Bone marrow (tissue), 2 donors: ENCODE results near the gene DDX1.

Experiments
- DNase-seq, 2 donors: peaks; one replicate each; lab custom pipeline; 2025; lab: John Stamatoyannopoulos, UW

Gene DDX1

DNA sequence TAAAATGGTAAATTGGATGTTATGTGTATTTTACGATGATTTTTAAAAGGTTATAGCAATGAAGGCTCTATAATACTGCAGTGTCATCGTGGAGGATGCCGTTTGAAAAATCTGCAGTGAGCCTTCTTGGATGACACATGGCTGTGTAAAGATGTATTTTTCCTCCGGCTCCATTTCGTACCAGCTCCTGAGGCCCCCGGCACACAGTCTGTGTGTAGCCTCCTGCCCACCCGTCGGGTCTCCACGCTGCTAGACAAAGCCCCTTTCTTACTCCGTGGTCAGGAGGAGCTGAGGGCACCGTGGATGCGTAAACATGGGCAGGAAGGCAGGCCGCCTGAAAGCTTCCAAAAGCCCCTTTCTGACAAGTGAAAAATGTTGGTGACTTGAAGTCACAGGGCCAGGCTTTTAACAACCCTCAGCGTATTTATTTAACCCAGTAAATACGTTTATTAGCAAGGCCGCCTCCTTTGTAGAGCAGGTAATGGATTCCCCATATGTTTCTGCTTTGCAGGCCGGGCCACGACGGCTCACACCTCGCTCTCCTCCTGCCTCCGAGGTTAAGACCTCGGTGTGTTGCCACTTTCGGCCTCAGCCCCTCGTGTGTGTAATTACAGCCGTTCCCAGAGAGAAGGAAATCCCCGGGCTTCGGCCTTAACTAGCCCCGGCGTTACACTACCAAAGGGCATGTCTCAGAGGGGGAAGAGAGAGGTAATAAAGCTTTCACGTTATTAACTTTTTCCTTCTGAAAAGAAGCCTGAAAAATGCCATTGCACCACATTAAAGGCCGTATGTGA, 72.8 kb downstream of the DDX1 start:
- DNase-seq, result no peak

DNA sequence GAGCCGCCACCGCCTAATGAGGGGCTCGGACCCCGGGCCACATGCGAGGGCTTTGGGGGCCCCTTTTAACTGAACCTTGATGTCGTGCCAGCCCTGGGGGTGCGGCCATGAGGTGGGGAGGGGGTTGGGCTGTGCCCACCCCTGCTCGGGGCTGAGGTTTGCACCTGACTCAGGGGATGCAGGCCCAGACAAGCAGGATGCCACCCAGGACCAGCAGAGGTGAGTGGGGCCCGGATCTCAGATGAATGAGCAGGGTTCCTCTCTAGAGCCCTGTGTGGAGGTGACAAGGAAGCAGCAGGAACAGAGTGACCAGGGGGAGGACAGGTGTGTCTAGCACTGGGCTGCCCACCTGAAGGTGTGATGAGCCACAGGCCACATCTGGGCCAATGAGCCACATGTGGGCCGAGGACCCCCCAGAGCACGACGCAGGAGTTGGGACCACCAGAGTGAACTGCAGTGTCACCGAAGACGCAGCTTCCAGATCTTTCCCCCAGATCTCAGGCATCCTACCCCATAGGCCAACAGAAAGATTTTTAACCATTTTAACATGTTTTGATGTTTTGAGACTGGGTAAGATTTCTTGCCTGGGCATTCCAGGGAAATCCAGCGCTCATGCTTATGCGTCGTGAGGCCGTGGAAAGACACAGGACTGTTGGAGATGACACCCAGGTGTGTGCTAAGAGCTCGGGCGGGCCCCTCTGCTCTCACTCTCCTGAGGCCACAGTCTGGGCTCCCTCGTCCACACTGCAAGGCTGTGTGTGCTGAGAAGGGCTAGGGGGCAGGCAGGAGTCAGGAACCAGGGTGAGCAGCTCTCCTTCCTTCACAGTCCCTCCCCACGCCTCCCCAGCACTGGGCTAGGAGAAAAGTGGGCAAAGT, 73.6 kb downstream of the DDX1 start:
- DNase-seq, result no peak

GRCh38 chr2:15665943-15666460, 74.3 kb downstream of the DDX1 start:
- no peak for DNase-seq

DNA sequence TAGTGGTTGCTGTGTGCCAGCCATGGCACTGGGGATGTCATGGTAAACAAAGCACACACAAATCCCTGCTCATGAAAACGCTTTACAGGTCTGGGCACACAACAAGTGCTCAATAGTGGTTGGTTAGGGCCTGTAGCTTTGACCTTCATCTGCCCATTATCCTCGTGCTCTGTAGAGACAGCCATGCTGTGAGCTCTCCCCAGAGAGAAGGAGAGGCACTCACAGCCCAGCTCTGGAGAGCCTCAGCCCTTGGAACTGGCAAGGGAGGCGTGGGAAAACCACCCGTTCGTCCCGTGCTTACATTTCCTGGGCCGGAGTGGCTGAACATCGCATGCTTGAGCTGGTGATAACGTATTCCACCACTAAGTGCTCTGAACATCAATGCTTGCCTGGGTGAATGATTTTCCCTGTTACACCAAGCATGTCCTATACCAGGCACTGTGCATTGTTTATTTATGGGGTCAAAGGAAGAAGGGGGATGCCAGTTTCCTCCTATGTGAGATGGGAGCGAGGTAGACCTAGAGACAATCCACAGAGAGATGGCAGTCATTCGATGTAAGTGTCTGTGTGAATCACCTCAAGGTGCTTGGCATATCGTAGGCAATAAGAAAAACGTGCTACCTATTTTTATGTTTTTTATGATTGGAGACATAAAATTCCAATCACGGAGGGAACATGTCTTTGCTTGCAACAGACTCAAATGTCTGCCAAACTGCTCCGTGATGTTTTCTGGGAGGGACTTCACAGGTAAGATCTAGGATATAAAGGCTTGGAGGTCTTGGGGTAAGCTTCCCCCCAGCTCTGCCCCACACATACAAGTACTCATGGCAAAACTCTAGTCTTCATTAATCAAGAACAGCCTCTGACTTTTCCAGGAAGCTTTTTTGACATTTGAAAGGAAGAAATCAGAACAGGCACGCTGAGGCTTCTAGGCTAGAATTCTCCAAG, 75.5 kb downstream of the DDX1 start:
- no peak for DNase-seq

GRCh38 chr2:15667809-15668556, 76.3 kb downstream of the DDX1 start:
- DNase-seq, result no peak

DNA sequence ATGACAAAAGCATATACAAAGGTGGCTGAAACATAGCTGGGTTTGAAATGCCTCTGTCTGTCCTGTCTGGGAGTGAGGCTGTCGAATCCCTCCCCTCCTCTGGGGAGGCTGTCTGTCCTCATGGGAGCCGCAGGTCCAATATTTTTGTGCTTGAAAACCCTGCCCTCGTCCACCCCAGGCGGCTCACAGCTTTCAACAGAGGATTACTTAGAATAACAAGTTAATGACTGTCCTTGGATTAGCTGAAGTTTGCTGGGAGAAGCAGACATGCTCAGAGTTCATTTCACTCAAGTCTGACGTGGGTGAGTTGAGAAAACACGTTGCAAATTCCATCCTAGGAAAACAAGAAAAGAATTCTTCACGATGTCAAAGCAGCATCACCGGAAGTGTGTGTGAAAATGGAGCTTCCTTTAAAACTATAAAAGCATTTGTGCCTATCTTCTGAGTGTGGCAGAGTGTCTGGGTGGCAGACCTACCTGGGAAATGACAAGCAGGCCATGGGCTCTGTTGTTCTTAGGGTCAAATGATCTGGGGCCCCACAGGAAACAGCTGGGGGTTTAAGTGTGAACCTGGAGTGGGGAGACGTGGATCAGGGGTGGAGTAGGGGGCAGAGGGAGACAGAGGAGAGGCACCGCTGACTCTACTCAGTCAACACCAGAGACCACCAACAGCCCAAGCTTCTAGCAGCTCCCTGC, 77.1 kb downstream of the DDX1 start:
- no peak for DNase-seq

DNA sequence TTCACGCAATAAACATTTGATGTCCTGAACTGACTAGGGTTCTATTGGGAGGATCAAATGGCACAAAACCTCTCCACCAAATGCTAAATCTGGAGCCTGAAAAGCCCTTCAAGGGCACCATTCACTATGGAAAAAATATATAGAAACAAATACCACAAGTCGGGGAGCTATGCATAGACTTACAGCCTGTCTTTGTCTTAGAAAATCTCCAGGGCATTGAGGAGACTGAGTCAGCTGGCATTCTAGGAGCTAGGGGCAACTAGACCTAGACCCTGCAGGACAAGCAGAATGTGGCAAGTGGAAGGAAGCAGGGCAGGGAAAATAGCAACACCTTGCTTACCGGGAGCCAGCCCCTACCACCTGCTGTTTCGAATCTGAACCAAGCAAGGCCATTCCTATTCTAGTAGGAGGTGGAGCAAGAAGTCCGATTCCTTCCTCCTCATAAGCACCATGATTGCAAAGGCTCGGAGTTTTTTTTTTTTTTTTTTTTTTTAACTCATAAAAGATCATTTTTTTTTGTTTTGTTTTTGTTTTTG, 77.8 kb downstream of the DDX1 start:
- no peak for DNase-seq

DNA sequence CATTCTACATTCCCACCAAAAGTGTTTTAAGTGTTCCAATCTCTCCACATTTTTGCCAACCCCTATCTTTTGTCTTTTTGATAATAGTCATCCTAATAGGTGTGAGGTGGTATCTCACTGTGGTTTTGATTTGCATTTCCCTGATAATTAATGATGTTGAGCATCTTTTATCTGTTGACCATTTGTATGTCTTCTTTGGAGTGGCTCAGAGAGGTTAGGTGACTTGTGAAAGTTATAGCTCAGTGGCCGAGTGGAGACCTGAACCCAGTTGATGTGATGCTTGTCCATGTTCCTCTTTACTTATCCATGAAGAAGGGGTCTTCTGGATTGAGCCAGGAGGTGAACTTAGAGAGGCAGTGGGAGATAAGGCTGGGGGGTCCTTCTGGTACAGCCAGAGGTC, 78.8 kb downstream of the DDX1 start:
- no peak for DNase-seq

DNA sequence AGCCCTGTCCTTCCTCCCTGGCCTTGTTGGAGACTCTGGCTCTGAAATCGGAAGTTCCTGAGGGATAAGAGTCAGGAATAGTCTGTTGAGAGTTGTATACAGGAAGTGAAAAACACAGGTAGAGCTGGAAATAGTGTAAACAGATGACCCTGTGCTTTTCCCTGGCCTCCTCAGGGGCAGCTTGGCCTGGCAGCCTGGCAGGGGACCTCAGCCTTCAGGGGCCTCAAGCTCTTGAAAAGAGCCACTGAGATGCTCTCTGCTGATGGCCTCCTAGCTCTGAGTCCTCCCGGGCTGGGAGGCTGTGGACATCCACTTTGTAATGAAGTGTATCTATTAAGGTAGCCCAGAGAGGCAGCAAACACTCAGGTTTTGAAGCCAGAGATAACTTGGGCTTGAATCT, 79.3 kb downstream of the DDX1 start:
- no peak for DNase-seq

DNA sequence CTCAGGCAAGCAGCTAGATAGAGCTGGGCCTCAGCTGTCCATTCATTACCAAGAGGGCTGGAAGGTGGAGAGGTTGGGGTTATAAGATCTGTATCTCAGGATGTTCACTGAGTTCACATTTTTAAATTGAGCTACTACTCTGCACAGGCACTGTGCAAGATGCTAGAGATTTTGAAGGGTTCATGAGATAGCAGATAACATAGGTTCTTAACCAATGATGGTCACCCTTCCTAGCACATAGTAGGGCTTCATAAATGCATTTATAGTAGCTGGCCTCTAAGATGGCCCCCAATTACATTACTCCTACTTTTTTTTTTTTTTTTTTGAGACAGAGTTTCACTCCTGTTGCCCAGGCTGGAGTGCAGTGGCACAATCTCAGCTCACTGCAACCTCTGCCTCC, 79.7 kb downstream of the DDX1 start:
- DNase-seq, result no peak

DNA sequence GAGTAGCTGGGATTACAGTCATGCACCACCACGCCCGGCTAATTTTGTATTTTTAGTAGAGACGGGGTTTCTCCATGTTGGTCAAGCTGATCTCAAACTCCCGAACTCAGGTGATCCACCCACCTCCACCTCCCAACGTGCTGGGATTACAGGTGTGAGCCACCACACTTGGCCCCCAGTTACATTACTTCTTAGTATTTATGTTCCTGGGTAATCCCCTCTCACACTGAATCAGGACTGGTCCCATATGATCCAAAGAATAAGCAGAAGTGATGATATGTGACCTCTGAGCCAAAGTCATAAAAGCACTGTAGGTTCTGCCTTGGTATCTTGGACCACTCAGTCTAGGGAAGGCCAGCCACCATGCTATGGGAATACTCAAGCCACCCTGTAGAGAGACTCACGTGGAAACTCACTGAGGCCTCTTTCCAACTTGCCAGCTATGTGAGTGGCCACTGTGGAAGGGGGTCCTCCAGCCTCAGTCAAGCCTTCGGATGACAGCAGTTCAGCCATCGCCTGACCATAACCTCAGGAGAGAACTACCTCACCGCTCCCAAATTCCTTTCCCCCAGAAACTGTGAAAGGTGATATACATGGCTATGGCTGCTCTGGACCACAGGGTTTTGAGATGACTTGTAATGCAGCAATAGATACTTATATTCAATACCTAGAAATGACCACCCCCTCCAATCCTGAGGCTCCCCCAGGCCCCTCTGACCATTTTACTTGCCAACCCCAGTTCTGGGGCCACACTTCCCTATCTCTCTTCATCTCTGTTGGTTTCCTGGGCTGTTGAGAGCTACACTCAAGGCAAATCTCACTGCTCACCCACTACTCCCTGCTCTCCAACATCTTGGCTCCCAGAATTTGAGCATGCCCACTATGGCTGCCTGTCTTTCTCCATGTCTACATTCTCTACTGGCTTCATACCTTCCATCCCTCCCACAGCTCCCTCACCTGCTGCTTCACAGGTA, 80.5 kb downstream of the DDX1 start:
- no peak for DNase-seq

DNA sequence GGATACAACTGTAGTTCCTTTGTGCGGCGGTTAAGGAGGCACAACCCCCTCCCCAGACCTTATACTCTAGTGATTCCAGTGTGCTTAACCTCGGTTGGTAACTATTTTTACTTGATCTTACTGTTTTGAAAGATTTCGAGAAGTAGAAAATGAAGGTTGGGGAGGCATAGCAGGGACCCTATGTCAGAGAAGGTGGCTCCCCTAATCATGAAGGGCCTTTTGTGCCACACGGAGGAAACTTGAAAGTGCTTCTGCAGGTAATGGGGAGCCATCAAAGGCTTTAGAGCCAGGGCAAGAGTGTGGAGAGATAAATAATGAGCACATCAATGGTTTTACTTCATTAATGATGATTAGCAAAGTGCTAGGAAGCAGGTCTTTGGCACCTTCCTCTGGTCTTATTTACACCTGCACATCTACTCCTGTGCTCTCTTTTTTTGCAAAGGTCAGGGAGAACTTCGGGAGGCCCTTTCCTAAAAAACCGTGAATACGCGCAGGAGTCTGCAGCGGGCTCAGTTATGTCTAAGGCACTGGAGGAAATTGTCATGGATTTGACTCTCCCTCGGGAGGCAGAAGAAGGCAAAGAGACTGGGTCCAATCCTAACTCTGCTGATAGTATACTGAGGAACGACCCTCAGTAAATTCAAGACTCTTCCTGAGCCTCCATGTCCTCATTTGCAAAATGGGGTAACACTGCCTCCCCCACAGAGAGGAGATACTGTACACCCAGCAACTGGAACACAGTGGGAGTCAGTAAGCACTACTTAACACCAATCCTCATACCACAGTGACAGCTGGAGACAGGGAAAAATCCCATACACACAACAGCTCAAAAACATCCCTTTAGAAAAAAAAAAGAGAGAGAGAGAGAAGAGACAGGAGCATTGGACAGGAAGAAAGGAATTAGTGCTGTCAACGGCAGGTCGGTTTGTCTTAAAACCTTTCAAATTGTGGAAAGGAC, 81.6 kb downstream of the DDX1 start:
- DNase-seq, result no peak

DNA sequence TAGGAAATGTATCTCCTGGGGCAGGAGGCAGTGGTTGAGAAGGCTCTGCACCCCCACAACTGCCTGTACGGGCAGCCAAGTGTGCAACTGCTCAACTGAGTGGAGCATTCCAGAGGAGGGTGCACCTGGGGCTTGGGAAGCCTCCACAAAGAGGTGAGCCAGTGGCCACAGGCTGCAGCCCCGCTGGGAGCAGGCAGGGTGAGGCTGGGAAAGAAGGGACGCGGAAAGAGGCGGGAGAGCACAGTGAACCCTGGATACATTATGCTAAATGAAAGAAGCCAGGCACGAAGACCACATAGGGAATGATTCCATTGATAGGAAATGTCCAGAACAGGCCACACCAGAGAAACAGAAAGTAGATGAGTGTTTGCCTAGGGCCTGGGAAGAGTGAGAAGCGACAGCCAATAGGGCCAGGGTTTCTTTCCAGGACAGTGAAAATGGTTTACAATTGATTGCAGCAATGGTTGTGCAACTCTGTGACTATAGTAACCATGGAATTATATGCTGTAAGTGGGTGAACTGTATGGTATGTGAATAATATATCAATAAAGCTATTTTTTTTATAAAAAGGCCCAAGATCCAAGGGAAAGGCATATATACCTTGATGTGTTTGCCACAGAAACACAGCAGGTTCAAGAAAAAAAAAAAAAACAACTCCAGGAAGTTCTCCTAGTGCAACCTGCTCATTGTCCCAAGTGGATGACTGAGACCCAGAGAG, 82.4 kb downstream of the DDX1 start:
- DNase-seq, result no peak

DNA sequence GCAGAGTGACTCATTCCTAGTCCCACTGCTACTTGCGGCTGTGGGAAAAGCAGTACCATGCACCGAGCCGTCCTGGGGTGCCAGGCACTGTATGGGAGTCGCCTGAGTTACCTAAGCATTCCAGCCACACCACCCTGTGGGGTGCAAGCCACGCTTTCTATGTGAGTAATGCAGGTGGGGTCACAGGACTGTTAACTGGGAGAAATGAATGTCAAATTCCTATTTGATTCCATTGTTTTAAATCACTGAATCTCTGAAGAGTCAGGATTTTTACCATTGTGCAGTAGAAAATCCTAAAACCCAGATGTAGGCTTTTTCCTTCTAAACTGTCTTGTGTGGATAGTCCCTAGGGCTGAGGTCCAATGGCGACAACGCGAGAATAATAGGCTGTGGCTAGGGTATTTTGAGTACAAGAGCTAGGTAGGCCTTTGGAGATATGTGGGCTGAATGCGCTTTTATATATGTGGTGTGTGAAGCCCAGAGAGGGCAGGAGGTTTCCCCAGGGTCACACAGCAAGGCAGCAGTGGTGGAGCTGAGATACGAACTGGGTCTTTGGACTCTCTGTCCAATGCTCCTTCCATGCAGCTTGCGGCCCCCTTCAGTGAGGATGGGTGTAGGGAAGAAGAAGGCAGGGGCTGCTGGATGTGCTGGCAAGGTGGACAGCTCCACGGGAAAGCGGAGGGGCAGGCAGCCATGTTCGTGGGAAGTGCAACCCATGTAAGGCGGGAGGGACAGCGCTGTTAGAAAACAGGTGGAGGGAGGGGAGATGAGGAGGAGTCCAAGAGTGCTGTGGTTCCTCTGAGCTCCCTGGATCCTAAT, 83.2 kb downstream of the DDX1 start:
- DNase-seq, result no peak

GRCh38 chr2:15675456-15676195, 84.0 kb downstream of the DDX1 start:
- no peak for DNase-seq
